Stimulated activated memory B cell treated with anti-CD40 and anti-IgM and Interleukin-4, amounts not matched to agents 10 μg/mL and 1 μg/mL and 100 μg/mL, for 72 hours (primary cell): ENCODE measurements around the gene MRAS.
"Not testable (repeated sequence)": the region's sequence is repeated elsewhere in the genome, so short reads cannot be mapped to it uniquely, and the experiment has no call there.

Source experiments
- ATAC-seq: fragments of 150-1000 bp; cut with Tn5 transposase; 2 replicates; pipeline ENCODE4 v1.10.0; 2021
- H3K27ac Mint-ChIP-seq: one replicate; pipeline ENCODE4 v1.8.0; 2022; ENCODE audit warnings: mild to moderate bottlenecking, mixed read lengths
- H3K27me3 Mint-ChIP-seq: one replicate; pipeline ENCODE4 v1.8.0; 2022; ENCODE audit warnings: mixed read lengths
- H3K36me3 Mint-ChIP-seq: one replicate; pipeline ENCODE4 v1.8.0; 2022; ENCODE audit warnings: mixed read lengths
- H3K4me1 Mint-ChIP-seq: one replicate; pipeline ENCODE4 v1.8.0; 2022; ENCODE audit warnings: mixed read lengths
- H3K4me3 Mint-ChIP-seq: one replicate; pipeline ENCODE4 v1.8.0; 2022; ENCODE audit warnings: mild to moderate bottlenecking, moderate library complexity, mixed read lengths
- H3K9me3 Mint-ChIP-seq: one replicate; pipeline ENCODE4 v1.8.0; 2022; ENCODE audit warnings: mixed read lengths

MRAS gene

DNA sequence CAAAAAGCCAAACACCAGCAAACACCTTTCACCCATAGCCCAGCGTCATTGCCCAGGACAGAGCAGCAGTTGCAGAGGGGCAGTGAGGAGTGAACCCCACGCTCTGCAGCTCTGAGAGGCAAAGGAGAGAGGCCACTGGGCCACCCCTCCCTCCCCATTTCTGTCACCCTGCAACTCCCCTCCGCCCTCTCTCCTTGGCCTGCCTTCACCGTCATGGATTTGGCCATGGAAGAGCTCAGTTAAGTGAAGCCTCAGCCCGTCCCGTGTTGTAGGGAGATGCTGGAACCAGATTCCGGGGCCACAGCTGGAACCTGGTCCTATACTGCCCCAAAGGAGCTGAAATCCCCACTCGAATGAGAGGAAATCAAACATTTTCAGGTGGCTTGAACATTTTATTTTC is 21.9 kb downstream of the MRAS start:
- Mint-ChIP-seq H3K4me1 (peaks cover 29% of the 10 kb centered on the region), H3K4me3 (no peak overlapping the region), H3K27ac (no peak overlapping the region), H3K9me3 (peaks cover 11% of the 10 kb centered on the region), H3K36me3 (no peaks in the 10 kb centered on the region), H3K27me3 (peaks cover 71% of the 10 kb centered on the region)
- no peak for ATAC-seq

DNA sequence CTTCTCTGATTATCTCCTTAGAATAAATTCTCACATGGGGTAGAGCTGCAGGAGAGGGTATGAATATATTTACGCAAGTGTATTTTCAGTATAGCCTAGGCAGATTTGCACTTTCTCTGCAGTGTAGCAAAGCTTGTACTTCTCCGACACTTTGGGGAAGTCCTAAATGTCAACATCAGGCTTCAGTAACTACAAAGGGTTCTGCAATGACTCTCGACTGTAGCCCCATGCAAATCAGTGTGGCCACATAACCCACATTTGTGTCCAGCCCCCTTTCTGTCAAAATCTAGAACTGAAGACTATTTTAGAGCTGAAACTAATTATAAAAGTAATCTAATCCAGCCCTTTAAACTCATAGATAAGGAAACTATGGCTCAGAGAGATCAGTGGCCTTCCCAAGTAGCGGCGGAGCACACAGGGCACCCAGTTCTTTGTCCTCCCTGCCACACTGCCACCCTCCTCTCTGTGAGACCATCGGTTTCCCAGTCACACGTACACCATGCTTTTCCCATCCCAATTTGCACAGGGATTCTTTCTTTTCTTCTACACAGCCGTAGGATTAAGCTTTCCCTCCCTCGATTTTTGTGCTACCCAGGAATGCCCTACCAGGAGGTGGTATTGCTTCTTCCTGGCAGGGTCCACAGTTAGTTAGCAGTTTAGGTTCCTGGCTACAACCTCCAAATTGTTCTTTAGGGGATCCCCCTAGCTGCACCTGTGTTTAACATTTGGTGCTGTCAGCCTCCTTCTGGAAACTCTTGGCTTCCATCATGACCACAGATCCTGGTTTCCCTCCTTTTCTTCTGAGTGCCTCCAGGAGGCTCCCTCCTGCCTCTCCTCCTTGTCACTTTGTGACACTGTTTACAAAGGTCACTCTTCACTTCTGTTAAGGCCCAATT is 22.9 kb downstream of the MRAS start:
- peak overlapping the region; percentile 38 for H3K27ac Mint-ChIP-seq
- peak; percentile 97 for ATAC-seq
- peaks cover 71% of the 10 kb centered on the region for H3K27me3 Mint-ChIP-seq
- H3K9me3 Mint-ChIP-seq: peaks cover 11% of the 10 kb centered on the region
- H3K4me3 Mint-ChIP-seq: peak overlapping the region; percentile 52
- no peaks in the 10 kb centered on the region for H3K36me3 Mint-ChIP-seq
- H3K4me1 Mint-ChIP-seq: peaks cover 29% of the 10 kb centered on the region

DNA sequence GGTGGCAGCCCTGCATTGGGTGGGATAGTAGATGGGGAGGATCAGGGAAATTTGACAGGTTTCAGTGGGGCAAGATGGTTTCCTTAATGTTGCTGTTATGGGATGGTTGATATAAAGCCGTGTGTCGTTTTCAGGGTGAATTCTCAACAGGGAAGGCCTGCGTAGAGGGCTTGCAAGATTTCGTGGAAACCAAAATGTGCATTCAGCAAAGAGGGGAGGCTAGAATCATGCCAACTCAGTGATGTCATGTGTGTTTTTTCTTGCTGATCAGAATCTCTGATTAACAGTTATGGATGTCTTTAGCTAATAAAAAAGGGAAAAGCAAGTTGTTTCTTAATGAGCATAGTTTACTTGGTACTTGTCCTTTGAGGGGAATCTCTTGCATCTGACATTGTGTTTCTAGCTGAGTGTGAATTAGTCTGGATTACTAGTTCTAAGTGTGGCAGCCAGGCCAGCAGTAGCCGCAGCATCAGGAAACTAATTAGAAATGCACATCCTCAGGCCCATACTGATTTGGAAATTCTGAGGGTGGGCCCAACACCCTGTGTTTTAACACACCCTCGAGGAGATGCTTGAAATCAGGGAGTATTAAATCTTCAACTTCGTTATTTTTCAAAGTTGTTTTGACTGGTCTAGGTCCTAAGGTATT is 24.8 kb downstream of the MRAS start:
- Mint-ChIP-seq H3K36me3 (no peaks in the 10 kb centered on the region), H3K4me1 (peaks cover 18% of the 10 kb centered on the region), H3K27me3 (peaks cover 66% of the 10 kb centered on the region), H3K27ac (no peak overlapping the region), H3K9me3 (peaks cover 8% of the 10 kb centered on the region), H3K4me3 (no peak overlapping the region)
- no peak for ATAC-seq

DNA sequence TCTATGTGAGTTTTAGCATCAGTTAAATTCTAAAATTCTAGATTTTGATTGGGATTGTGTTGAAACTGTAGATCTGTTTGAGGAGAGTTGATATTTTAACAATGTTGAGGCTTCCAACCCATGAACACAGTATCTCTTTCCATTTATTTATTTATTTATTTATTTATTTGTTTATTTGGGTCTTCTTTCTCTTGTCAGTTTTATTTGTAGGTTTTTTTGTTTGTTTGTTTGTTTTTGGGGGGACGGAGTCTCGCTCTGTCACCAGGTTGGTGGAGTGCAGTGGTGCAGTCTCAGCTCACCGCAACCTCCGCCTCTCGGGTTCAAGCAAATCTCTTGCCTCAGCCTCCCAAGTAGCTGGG is 25.3 kb downstream of the MRAS start:
- Mint-ChIP-seq H3K27me3 (peaks cover 66% of the 10 kb centered on the region), H3K36me3 (no peaks in the 10 kb centered on the region), H3K9me3 (peaks cover 8% of the 10 kb centered on the region), H3K4me3 (no peak overlapping the region), H3K27ac (no peak overlapping the region), H3K4me1 (peaks cover 17% of the 10 kb centered on the region)
- no peak for ATAC-seq

DNA sequence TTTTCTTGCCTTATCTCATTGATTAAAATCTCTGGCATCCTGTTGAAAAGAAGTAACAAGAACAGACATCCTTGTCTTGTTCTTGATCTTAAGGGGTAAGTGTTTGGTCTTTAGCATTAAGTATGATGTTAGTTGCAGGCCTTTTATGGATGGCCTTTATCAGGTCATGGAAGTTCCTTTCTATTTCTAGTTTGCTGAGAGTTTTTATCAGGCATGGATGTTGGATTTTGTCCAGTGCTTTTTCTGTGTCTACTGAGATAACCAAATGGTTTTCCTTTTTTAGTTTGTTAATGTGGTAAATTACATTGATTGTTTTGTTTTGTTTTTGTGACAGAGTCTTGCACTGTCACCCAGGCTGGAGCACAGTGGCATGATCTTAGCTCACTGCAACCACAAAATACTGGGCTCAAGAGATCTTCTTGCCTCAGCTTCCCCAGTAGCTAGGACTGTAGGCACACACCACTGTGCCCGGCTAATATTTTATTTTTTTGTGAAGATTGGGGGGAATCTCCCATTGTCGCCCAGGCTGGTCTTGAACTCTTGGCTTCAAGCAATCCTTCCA is 26.3 kb downstream of the MRAS start:
- H3K27ac Mint-ChIP-seq: no peak overlapping the region
- peaks cover 17% of the 10 kb centered on the region for H3K4me1 Mint-ChIP-seq
- no peak overlapping the region for H3K4me3 Mint-ChIP-seq
- peaks cover 8% of the 10 kb centered on the region for H3K9me3 Mint-ChIP-seq
- no peak for ATAC-seq
- H3K36me3 Mint-ChIP-seq: no peaks in the 10 kb centered on the region
- peaks cover 67% of the 10 kb centered on the region for H3K27me3 Mint-ChIP-seq

DNA sequence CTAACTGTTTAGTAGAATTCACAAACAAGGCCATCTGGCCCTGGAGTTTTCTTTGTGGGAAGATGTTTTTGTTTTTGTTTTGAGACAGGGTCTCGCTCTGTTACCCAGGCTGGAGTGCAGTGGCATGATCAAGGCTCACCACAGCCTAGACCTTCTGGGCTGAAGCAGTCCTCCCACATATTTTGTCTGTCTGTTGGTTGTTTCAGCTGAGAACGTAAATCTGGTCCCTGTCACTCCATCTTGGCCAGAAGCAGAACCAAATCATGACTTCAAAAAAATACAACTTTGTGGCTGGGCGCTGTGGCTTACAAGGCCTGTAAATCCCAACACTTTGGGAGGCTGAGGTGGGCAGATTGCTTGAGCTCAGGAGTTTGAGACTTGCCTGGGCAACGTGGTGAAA is 27.1 kb downstream of the MRAS start:
- no peak for ATAC-seq
- no peak overlapping the region for H3K4me3 Mint-ChIP-seq
- H3K27ac Mint-ChIP-seq: no peak overlapping the region
- peaks cover 75% of the 10 kb centered on the region for H3K27me3 Mint-ChIP-seq
- H3K9me3 Mint-ChIP-seq: peaks cover 8% of the 10 kb centered on the region
- H3K4me1 Mint-ChIP-seq: peaks cover 17% of the 10 kb centered on the region
- H3K36me3 Mint-ChIP-seq: no peaks in the 10 kb centered on the region

DNA sequence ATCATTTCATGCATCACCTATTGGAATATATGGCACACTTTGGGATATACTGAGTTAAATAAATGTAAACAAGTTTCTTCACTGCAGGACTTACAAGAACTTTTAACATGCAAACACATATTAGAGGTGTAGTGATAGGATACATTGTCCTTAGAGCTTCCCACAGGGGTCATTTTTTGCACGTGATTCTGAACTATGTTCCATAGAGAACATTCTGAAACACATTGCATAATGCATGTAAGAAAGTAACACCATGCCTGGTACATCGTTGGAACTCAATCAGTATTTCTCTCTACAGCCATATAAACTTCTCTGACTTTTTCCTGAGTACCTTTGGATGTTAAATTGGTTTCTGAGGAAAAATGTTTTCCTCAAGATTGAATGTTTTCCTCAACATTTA is 28.3 kb downstream of the MRAS start:
- H3K9me3 Mint-ChIP-seq: peaks cover 5% of the 10 kb centered on the region
- no peak overlapping the region for H3K27ac Mint-ChIP-seq
- H3K4me3 Mint-ChIP-seq: no peak overlapping the region

DNA sequence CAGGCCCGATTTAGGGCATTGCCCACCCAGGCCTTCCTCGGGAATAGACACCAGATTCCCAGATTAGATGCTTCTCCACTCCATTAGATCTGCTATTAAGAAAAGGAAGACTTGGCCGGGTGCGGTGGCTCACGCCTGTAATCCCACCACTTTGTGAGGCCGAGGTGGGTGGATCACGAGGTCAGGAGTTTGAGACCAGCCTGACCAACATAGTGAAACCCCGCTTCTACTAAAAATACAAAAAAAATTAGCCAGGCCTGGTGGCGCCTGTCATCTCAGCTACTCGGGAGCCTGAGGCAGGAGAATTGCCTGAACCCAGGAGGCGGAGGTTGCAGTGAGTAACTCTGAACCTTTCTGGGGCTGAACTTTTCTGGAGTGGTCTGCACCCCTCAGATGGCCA is 28.8 kb downstream of the MRAS start:
- H3K27me3 Mint-ChIP-seq: peaks cover 93% of the 10 kb centered on the region
- not testable (repeated sequence) for H3K9me3 Mint-ChIP-seq, H3K36me3 Mint-ChIP-seq, ATAC-seq, H3K27ac Mint-ChIP-seq, H3K4me3 Mint-ChIP-seq, H3K4me1 Mint-ChIP-seq

More for the DNA sequence above, 28.3 kb downstream of the MRAS start:
- peaks cover 87% of the 10 kb centered on the region for H3K27me3 Mint-ChIP-seq
- ATAC-seq: no peak
- H3K4me1 Mint-ChIP-seq: peaks cover 6% of the 10 kb centered on the region
- no peaks in the 10 kb centered on the region for H3K36me3 Mint-ChIP-seq

DNA sequence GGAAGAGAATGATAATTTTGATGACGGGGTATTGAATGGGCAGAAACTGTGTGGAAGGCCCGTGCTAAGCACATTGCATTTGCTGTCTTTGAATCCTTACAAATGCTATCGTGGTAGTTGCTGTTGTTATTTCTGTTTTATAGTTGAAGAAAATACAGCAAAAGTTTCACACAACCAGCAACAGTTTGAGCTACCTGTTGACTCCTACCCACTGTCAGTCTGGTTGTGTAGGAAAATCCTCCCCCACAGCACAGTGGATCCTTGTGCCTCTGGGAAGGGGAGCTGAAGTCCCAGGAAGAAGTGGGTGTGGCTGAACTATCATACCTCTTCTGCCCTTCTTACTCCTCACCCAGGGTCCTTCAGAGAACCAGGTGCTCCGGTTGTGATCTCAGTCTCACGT is 29.4 kb downstream of the MRAS start:
- no peaks in the 10 kb centered on the region for H3K36me3 Mint-ChIP-seq
- H3K27me3 Mint-ChIP-seq: peaks cover 90% of the 10 kb centered on the region
- H3K4me1 Mint-ChIP-seq: no peaks in the 10 kb centered on the region

DNA sequence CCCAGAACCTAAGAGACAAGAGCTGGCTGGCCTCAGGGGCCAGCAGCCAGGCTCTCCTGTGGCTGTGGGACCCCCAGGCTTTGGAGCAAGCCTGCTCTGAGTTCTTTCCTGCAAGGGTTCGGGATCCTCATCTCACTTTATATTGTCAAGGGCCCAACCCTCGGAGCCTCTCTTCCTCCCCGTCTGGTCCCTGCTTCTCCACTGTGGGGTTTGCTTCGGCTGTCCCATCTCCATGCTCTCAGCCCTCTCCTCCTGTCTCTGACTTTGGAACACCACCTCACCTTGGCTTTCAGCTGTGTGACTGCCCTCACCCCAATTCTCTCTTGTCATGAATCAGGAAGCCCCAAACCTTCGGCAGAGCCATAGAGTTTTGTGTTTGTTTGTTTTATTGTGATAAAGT is 30.0 kb downstream of the MRAS start:
- Mint-ChIP-seq H3K4me1 (no peaks in the 10 kb centered on the region), H3K36me3 (no peaks in the 10 kb centered on the region), H3K27me3 (peaks cover 86% of the 10 kb centered on the region), H3K9me3 (peaks cover 2% of the 10 kb centered on the region), H3K27ac (no peak overlapping the region), H3K4me3 (no peak overlapping the region)
- ATAC-seq: no peak

More for the DNA sequence above, 29.4 kb downstream of the MRAS start:
- Mint-ChIP-seq H3K9me3 (peaks cover 4% of the 10 kb centered on the region), H3K4me3 (no peak overlapping the region), H3K27ac (no peak overlapping the region)
- ATAC-seq: no peak

DNA sequence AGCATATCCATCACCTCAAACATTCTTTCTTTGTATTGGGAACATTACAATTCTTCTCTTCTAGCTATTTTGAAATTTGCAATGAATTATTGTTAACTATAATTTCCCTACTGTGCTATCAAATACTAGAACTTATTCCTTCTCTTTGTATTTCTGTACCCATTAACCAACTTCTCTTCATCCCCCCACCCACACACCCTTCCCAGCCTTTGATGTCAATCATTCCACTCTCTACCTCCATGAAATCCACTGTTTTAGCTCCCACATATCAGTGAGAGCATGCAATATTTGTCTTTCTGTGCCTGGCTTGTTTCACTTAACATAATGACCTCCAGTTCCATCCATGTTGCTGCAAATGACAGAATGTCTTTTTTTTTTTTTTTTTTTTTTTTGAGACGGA is 30.6 kb downstream of the MRAS start:
- ATAC-seq: no peak
- Mint-ChIP-seq H3K27me3 (peaks cover 86% of the 10 kb centered on the region), H3K36me3 (no peaks in the 10 kb centered on the region), H3K4me3 (no peak overlapping the region), H3K4me1 (no peaks in the 10 kb centered on the region), H3K9me3 (peaks cover 2% of the 10 kb centered on the region), H3K27ac (no peak overlapping the region)

DNA sequence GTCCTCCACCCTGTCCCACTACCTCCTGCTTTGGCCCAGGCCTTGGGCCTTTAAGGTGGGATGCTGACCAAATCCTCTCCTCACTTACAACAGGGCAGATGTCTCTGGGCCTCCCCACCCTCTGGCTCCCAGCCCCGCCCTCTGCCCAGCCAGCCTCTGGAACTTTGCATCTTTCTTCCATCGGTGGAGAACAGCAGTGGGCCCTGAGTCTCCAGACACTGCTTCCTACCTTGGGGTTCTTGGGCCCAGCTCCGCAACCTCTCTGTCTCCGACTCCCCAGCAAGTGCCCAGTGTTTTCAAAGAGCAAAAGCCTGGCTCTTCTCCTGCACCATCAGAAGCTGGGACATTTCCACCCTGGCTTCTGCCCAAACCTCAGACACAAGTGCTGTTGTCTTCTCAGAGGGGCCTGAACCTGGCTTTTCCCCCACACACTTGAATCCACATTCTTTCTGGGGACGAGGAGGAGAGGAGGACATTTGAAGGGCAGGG is 33.1 kb downstream of the MRAS start:
- no peaks in the 10 kb centered on the region for H3K4me1 Mint-ChIP-seq
- H3K4me3 Mint-ChIP-seq: no peak overlapping the region
- peaks cover 74% of the 10 kb centered on the region for H3K27me3 Mint-ChIP-seq
- H3K36me3 Mint-ChIP-seq: no peaks in the 10 kb centered on the region
- no peaks in the 10 kb centered on the region for H3K9me3 Mint-ChIP-seq
- H3K27ac Mint-ChIP-seq: no peak overlapping the region
- ATAC-seq: no peak

DNA sequence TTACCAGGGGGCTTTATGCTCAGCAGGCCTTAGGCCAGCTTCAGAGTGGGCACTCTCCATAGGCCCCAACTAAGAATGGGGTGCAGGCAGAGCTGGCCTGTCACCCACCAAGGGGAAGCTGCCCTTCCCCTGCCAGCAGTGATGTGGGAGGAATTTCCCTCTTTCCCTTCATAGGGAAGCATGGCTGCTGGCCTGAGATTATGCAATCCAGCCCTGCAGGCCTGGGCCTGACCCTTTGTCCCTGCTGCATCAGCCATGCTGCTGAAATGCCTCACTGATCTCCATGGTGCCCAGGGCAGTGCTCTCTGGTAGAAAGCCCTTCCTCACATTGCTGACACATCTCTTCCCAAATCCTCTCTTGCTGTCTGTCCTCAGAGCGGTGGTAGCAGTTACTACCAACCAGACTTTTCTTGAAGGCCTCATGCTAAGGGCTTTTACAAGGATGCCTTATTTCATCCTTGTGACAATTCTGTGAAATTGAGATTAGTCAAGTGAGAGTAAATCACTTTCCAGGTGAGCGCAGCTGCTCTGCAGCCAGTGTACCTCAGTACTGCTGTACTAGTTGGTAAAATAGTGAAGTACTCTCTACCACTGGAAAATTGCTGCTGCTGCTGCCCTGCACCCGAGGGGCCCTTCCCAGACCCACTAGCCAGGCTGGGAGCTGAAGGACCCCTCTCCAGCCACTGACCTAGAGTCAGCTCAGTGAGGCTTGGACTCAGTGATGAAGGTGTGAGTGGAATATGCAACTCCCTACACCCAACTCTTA is 33.8 kb downstream of the MRAS start:
- H3K36me3 Mint-ChIP-seq: no peaks in the 10 kb centered on the region
- peaks cover 68% of the 10 kb centered on the region for H3K27me3 Mint-ChIP-seq
- ATAC-seq: no peak
- H3K9me3 Mint-ChIP-seq: no peaks in the 10 kb centered on the region
- no peaks in the 10 kb centered on the region for H3K4me1 Mint-ChIP-seq
- H3K4me3 Mint-ChIP-seq: no peak overlapping the region
- no peak overlapping the region for H3K27ac Mint-ChIP-seq

DNA sequence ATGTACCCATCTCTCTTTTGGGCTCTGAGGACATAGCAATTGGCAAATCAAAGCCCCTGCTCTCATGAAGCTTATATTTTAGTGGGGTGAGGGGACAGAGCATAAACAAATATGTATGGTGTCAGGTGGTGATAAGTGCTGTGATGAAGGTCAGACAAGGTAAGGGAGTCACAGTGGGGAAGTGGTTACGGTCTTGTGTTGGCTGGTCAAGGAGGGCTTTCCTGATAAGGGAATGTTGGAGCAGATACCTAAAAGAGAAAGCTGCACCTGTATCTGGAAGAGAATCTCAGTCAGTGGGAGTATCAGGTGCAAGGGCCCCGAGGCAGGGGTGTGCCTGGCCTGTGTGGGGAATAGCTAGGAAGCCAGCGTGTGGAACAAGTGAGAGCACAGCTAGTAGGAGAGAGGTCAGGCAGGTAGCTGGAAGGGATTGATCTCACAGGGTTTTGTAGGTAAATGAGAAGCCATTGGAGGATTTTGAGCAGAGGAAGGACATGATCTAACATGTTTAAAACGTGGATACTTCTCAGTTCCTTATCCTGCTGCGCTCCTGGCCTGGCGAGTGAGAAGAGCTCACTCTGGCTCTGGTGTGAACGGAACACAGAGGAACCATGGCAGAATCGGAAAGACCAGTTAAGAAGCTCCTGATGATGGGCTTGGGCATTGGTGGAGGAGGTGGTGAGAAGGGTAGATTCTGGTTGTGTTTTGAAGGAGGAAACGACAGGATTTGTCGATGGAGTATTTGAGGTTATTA is 35.5 kb downstream of the MRAS start:
- Mint-ChIP-seq H3K27me3 (peaks cover 68% of the 10 kb centered on the region), H3K27ac (no peak overlapping the region)
- ATAC-seq: no peak

More for the DNA sequence above, 35.5 kb downstream of the MRAS start:
- H3K9me3 Mint-ChIP-seq: no peaks in the 10 kb centered on the region
- H3K4me3 Mint-ChIP-seq: no peak overlapping the region
- no peaks in the 10 kb centered on the region for H3K36me3 Mint-ChIP-seq
- H3K4me1 Mint-ChIP-seq: no peaks in the 10 kb centered on the region
